A673 (cell line): Measurements from ENCODE around the gene CSPG5. TPM values are rescaled to one million over a fixed set of nuclear protein-coding genes. Genes with fewer than 3 reads are reported as not detected.

ENCODE experiments used
- BruUV-seq: library from RNA; stranded (reverse); fragments of 400-500 nt; replicated peaks from 2 replicates; lab custom pipeline; 2021; lab: Mats Ljungman, UMichigan
- CTCF ChIA-PET: fragments of 300-600 bp; sonication (Branson Sonifier 250); formaldehyde crosslinking; loops from one replicate; lab custom pipeline; 2022; ENCODE audit warnings: antibody characterized with exemption; lab: Charles Lee
- POLR2A ChIA-PET: fragments of 300-600 bp; sonication (Branson Sonifier 250); formaldehyde crosslinking; loops from one replicate; lab custom pipeline; 2022; ENCODE audit warnings: antibody characterized with exemption; ENCODE audit not compliant: low non-redundant PET; lab: Charles Lee
- DNase-seq: peaks from one replicate; pipeline ENCODE4 v3.0.0-alpha.2; 2015; ENCODE audit warnings: low spot score
- H3K27ac ChIP-seq: fragments of 200-600 bp; sonication (generic); 2 replicates; pipeline ENCODE4 v1.5.1; 2016; ENCODE audit warnings: mixed run types, low read depth, mild to moderate bottlenecking, mixed read lengths, antibody characterized with exemption, low read length; ENCODE audit not compliant: poor library complexity, severe bottlenecking
- H3K27me3 ChIP-seq: fragments of 200-600 bp; sonication (generic); replicated peaks from 2 replicates; pipeline ENCODE4 v1.6.1; 2017; ENCODE audit warnings: mixed run types, low read depth, mild to moderate bottlenecking, mixed read lengths, antibody characterized with exemption, low read length; ENCODE audit not compliant: insufficient read depth, poor library complexity
- H3K36me3 ChIP-seq: fragments of 200-600 bp; sonication (generic); 2 replicates; pipeline ENCODE4 v1.6.1; 2016; ENCODE audit warnings: mixed run types, mild to moderate bottlenecking, mixed read lengths, antibody characterized with exemption, low read length; ENCODE audit not compliant: insufficient read depth, poor library complexity, severe bottlenecking
- H3K4me1 ChIP-seq: fragments of 200-600 bp; sonication (generic); 2 replicates; pipeline ENCODE4 v1.6.1; 2017; ENCODE audit warnings: mixed run types, mild to moderate bottlenecking, mixed read lengths, antibody characterized with exemption, low read length; ENCODE audit not compliant: insufficient read depth, poor library complexity, severe bottlenecking
- H3K4me3 ChIP-seq: fragments of 200-600 bp; sonication (generic); 2 replicates; pipeline ENCODE4 v1.5.1; 2016; ENCODE audit warnings: low read depth, mixed run types, mild to moderate bottlenecking, mixed read lengths, low read length; ENCODE audit not compliant: poor library complexity, severe bottlenecking
- H3K9me3 ChIP-seq: fragments of 200-600 bp; sonication (generic); 2 replicates; pipeline ENCODE4 v1.6.1; 2016; ENCODE audit warnings: mixed run types, low read depth, mild to moderate bottlenecking, mixed read lengths, antibody characterized with exemption, low read length; ENCODE audit not compliant: poor library complexity, severe bottlenecking
- EZH2 ChIP-seq: fragments of 200-600 bp; sonication (generic); IDR thresholded peaks from 2 replicates; pipeline ENCODE4 v1.6.1; 2017; ENCODE audit warnings: borderline replicate concordance, low read depth, mild to moderate bottlenecking, mixed read lengths, antibody characterized with exemption, low read length; ENCODE audit not compliant: poor library complexity, severe bottlenecking
- intact Hi-C: fragments of 100-400 bp; cut with micrococcal nuclease; formaldehyde crosslinking; loops from one replicate; pipeline ENCODE4 v1.10.0; 2022; ENCODE audit not compliant: unreplicated experiment
- total RNA-seq: library from RNA; stranded (reverse); gene quantifications from 2 replicates; pipeline ENCODE4 v1.2.3, GENCODE V29; 2021
- TF ChIP-seq, protein P1 (sequence below): fragments of 300-800, 200-600 bp; sonication (generic); conservative IDR thresholded peaks from 2 replicates; pipeline ENCODE4 v1.5.1; 2017; ENCODE audit warnings: low read depth, mild to moderate bottlenecking, antibody characterized with exemption, low read length, moderate library complexity, mixed read lengths

CSPG5 gene
- total RNA-seq, 1 experiment from 2014 or later = 21.7 TPM

DNA sequence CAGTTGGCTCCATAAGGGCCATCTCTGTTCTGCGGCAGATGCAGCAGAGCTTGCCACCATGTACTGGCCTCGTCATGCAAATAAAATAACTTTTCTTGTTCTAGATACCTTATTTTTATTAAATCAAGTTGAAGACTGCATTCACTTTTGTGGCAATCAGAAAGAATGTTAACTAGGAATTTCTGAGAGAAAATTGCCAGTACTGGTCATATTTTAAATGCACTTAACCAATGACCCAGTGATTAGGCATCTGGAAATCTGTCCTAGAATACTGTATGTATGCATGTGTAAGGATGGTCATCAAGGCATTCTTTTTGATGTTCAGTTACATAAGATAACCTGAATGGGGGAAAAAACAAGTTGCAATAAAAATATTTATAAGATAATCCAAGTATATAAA lies 34.2 kb upstream of the CSPG5 start:
- DNase-seq = no peak
- POLR2A ChIA-PET = no interaction called here
- H3K4me3 ChIP-seq = no peak overlapping the region
- H3K27ac ChIP-seq = peak overlapping the region; percentile 47
- TF ChIP-seq, protein P1, sequence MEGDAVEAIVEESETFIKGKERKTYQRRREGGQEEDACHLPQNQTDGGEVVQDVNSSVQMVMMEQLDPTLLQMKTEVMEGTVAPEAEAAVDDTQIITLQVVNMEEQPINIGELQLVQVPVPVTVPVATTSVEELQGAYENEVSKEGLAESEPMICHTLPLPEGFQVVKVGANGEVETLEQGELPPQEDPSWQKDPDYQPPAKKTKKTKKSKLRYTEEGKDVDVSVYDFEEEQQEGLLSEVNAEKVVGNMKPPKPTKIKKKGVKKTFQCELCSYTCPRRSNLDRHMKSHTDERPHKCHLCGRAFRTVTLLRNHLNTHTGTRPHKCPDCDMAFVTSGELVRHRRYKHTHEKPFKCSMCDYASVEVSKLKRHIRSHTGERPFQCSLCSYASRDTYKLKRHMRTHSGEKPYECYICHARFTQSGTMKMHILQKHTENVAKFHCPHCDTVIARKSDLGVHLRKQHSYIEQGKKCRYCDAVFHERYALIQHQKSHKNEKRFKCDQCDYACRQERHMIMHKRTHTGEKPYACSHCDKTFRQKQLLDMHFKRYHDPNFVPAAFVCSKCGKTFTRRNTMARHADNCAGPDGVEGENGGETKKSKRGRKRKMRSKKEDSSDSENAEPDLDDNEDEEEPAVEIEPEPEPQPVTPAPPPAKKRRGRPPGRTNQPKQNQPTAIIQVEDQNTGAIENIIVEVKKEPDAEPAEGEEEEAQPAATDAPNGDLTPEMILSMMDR = no peak
- no peak for TF ChIP-seq EZH2
- H3K27me3 ChIP-seq = no peaks in the 10 kb centered on the region
- peaks cover 20% of the 10 kb centered on the region for H3K4me1 ChIP-seq
- BruUV-seq = no TSS peak
- peaks cover 77% of the 10 kb centered on the region for H3K36me3 ChIP-seq
- CTCF ChIA-PET = no interaction called here
- intact Hi-C loops = no loop called here
- H3K9me3 ChIP-seq = no peaks in the 10 kb centered on the region

DNA sequence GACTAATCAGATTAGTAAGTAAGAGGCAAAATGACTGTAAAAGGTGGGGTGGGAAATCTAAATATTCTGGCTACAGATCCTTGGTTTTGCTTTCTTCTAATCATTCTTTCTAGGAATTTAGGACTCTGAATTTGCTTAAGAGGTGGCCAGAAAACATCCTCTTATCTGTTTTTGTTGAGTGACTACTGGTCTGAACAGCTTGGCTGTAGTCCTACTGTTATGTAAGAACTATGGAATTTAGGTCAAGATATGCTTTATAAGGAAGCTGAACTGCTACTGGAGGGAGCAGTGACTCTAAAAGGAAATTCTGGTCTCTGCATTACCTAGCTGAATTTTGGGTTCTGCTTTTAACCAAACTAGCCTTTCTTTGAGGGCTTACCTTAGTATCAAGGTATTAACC lies 33.5 kb upstream of the CSPG5 start:
- ChIA-PET CTCF (no interaction called here), POLR2A (no interaction called here)
- H3K36me3 ChIP-seq = peaks cover 75% of the 10 kb centered on the region
- DNase-seq = no peak
- no peak for TF ChIP-seq EZH2
- TF ChIP-seq, protein P1 = no peak
- no peaks in the 10 kb centered on the region for H3K27me3 ChIP-seq
- peak overlapping the region; percentile 47 for H3K27ac ChIP-seq
- H3K4me3 ChIP-seq = no peak overlapping the region
- intact Hi-C loops = no loop called here
- H3K9me3 ChIP-seq = no peaks in the 10 kb centered on the region
- H3K4me1 ChIP-seq = peaks cover 16% of the 10 kb centered on the region
- BruUV-seq = no TSS peak

DNA sequence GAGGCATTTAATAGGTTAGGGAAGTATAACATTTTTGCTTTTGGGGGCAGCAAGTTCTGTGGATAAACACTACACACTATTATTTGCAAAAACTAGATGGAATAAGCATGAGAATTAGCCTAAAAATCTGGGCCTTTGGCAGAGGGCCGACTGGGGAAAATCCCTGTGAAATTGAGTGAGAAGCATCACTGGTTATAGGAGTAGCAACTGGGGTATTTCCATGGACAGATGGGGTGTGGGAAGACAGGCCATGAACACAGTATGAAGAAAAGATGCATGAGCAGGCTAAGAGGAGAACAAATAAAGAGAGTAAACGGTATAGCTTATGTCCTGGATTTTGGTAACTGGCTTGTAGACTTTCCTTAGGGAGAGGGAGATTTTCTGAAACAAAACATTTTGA lies 32.9 kb upstream of the CSPG5 start:
- CTCF ChIA-PET = no interaction called here
- Histone ChIP-seq H3K27ac (peak overlapping the region; percentile 47), H3K4me1 (peaks cover 16% of the 10 kb centered on the region), H3K9me3 (no peaks in the 10 kb centered on the region), H3K4me3 (no peak overlapping the region), H3K27me3 (no peaks in the 10 kb centered on the region), H3K36me3 (peaks cover 74% of the 10 kb centered on the region)
- no peak for DNase-seq
- BruUV-seq = no TSS peak
- POLR2A ChIA-PET = no interaction called here
- intact Hi-C loops = no loop called here
- TF ChIP-seq, protein P1 = no peak
- no peak for TF ChIP-seq EZH2
